ENCODE measurements around the gene MRO.

GRCh38 chr18:50855976-50856757, 36.4 kb upstream of the MRO start:
- TF ChIP-seq, protein P1, sequence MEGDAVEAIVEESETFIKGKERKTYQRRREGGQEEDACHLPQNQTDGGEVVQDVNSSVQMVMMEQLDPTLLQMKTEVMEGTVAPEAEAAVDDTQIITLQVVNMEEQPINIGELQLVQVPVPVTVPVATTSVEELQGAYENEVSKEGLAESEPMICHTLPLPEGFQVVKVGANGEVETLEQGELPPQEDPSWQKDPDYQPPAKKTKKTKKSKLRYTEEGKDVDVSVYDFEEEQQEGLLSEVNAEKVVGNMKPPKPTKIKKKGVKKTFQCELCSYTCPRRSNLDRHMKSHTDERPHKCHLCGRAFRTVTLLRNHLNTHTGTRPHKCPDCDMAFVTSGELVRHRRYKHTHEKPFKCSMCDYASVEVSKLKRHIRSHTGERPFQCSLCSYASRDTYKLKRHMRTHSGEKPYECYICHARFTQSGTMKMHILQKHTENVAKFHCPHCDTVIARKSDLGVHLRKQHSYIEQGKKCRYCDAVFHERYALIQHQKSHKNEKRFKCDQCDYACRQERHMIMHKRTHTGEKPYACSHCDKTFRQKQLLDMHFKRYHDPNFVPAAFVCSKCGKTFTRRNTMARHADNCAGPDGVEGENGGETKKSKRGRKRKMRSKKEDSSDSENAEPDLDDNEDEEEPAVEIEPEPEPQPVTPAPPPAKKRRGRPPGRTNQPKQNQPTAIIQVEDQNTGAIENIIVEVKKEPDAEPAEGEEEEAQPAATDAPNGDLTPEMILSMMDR (conservative IDR thresholded peaks at IDR 0.05; ENCODE audit: low read depth, low read length): no peak
- TF ChIP-seq POLR2A (IDR thresholded peaks at IDR 0.05; ENCODE audit: low read depth, low read length) (no peak), RCOR1 (IDR thresholded peaks at IDR 0.05; ENCODE audit: insufficient replicate concordance, low read length) (no peak), FOS (IDR thresholded peaks at IDR 0.05; ENCODE audit: low read depth, low read length) (no peak), MAFK (IDR thresholded peaks at IDR 0.05; ENCODE audit: low read depth, low read length) (no peak)
